ENCODE results near the gene IQSEC1. TPM values are rescaled to one million over a fixed set of nuclear protein-coding genes. Genes with fewer than 3 reads are reported as not detected.

The IQSEC1 gene
- polyA plus RNA-seq, 1 donor (not counting 4 experiments of a cell fraction or from before 2014, with no cell fraction given): 2.8 TPM

GRCh38 chr3:12968541-12968940, 104.7 kb downstream of the IQSEC1 start:
- H3K4me3 ChIP-seq (ENCODE audit: control insufficient read depth in 2 of 3, extremely low read depth in 1 of 3, insufficient read depth in 2 of 3, low read depth in 1 of 3, low read length in 3 of 3): no peak overlapping the region
- no peak overlapping the region for H3K4me2 ChIP-seq (ENCODE audit: control insufficient read depth, extremely low read depth, insufficient read depth, low read depth, low read length)
- H3K4me1 ChIP-seq (ENCODE audit: control insufficient read depth, extremely low read depth, insufficient read depth, low read length): peaks cover 9% of the 10 kb centered on the region
- H3K79me2 ChIP-seq (ENCODE audit: control insufficient read depth, insufficient read depth, low read length): peaks cover 19% of the 10 kb centered on the region
- H3K27ac ChIP-seq (ENCODE audit: control insufficient read depth, insufficient read depth, low read length): no peak overlapping the region
- H2AFZ ChIP-seq (ENCODE audit: control insufficient read depth, low read length): no peak overlapping the region
- H3K36me3 ChIP-seq (ENCODE audit: control insufficient read depth in 2 of 2, extremely low read depth in 1 of 2, insufficient read depth in 2 of 2, low read length in 2 of 2): peaks cover 0 to 7% of the 10 kb centered on the region in 2 experiments
- H3K27me3 ChIP-seq (ENCODE audit: control insufficient read depth, extremely low read depth, insufficient read depth, low read length): peaks cover 6% of the 10 kb centered on the region
- H3K9me1 ChIP-seq (ENCODE audit: control insufficient read depth, extremely low read depth, insufficient read depth, low read length): peaks cover 3% of the 10 kb centered on the region
- H3K9ac ChIP-seq (ENCODE audit: control insufficient read depth, extremely low read depth, insufficient read depth, low read length): no peak overlapping the region
- no peak for DNase-seq (ENCODE audit: low read depth, low spot score)
- H3K9me3 ChIP-seq (ENCODE audit: control insufficient read depth, low read depth, low read length): no peaks in the 10 kb centered on the region
- no peak for FAIRE-seq
- peaks cover 5% of the 10 kb centered on the region for H4K20me1 ChIP-seq (ENCODE audit: control insufficient read depth, extremely low read depth, insufficient read depth, low read length)
- TF ChIP-seq CTCF (optimal IDR thresholded peaks at IDR 0.05 in 1 of 3, IDR thresholded peaks at IDR 0.05 in 1 of 3, conservative IDR thresholded peaks at IDR 0.05 in 1 of 3; ENCODE audit: extremely low read depth in 1 of 3, insufficient read depth in 2 of 3, low read length in 3 of 3): no peak
- TF ChIP-seq EZH2 (IDR thresholded peaks at IDR 0.05; ENCODE audit: low read length): no peak
- dilution Hi-C loops (cut with MboI; ENCODE audit: extremely low pct_ligation_motif_present, low sequenced_read_pairs): no loop called here

- peaks cover 3% of the 10 kb centered on the region for H3K9me1 ChIP-seq (ENCODE audit: control insufficient read depth, extremely low read depth, insufficient read depth, low read length)
- H3K4me3 ChIP-seq (ENCODE audit: control insufficient read depth in 2 of 3, extremely low read depth in 1 of 3, insufficient read depth in 2 of 3, low read depth in 1 of 3, low read length in 3 of 3): peak overlapping the region; percentile 69 to 84 (median 83)
- peaks cover 5% of the 10 kb centered on the region for H4K20me1 ChIP-seq (ENCODE audit: control insufficient read depth, extremely low read depth, insufficient read depth, low read length)
- H3K27me3 ChIP-seq (ENCODE audit: control insufficient read depth, extremely low read depth, insufficient read depth, low read length): peaks cover 6% of the 10 kb centered on the region
- DNase-seq (ENCODE audit: low read depth, low spot score) (no peak), FAIRE-seq (no peak)
- H3K4me2 ChIP-seq (ENCODE audit: control insufficient read depth, extremely low read depth, insufficient read depth, low read depth, low read length): peak overlapping the region; percentile 90
- H3K27ac ChIP-seq (ENCODE audit: control insufficient read depth, insufficient read depth, low read length): peak overlapping the region; percentile 65
- H3K9ac ChIP-seq (ENCODE audit: control insufficient read depth, extremely low read depth, insufficient read depth, low read length): peak overlapping the region; percentile 83
- no peak for TF ChIP-seq CTCF (optimal IDR thresholded peaks at IDR 0.05 in 1 of 3, IDR thresholded peaks at IDR 0.05 in 1 of 3, conservative IDR thresholded peaks at IDR 0.05 in 1 of 3; ENCODE audit: extremely low read depth in 1 of 3, insufficient read depth in 2 of 3, low read length in 3 of 3)
- TF ChIP-seq EZH2 (IDR thresholded peaks at IDR 0.05; ENCODE audit: low read length): no peak
- peaks cover 19% of the 10 kb centered on the region for H3K79me2 ChIP-seq (ENCODE audit: control insufficient read depth, insufficient read depth, low read length)
- H3K36me3 ChIP-seq (ENCODE audit: control insufficient read depth in 2 of 2, extremely low read depth in 1 of 2, insufficient read depth in 2 of 2, low read length in 2 of 2): peaks cover 0 to 7% of the 10 kb centered on the region in 2 experiments
- H2AFZ ChIP-seq (ENCODE audit: control insufficient read depth, low read length): peak overlapping the region; percentile 85
- dilution Hi-C loops (cut with MboI; ENCODE audit: extremely low pct_ligation_motif_present, low sequenced_read_pairs): no loop called here
- peaks cover 9% of the 10 kb centered on the region for H3K4me1 ChIP-seq (ENCODE audit: control insufficient read depth, extremely low read depth, insufficient read depth, low read length)
- H3K9me3 ChIP-seq (ENCODE audit: control insufficient read depth, low read depth, low read length): no peaks in the 10 kb centered on the region
Observed at GRCh38 chr3:12967606-12968351, 105.5 kb downstream of the IQSEC1 start.
